ENCODE results near the gene MYLK. TPM values are rescaled to one million over a fixed set of nuclear protein-coding genes. Genes with fewer than 3 reads are reported as not detected.

Gene MYLK
- total RNA-seq, 1 experiment from 2014 or later = not detected

- no peak for DNase-seq (ENCODE audit: low spot score)
- in situ Hi-C loops (cut with HindIII; ENCODE audit: low sequenced_read_pairs) = no loop called here
Observed at GRCh38 chr3:123782488-123782887, 101.6 kb downstream of the MYLK start.

- DNase-seq (ENCODE audit: low spot score) = no peak
- in situ Hi-C loops (cut with HindIII; ENCODE audit: low sequenced_read_pairs) = no loop called here
Observed at GRCh38 chr3:123781571-123782275, 102.4 kb downstream of the MYLK start.

- DNase-seq (ENCODE audit: low spot score) = no peak
- in situ Hi-C loops (cut with HindIII; ENCODE audit: low sequenced_read_pairs) = no loop called here
Observed at GRCh38 chr3:123781138-123781537, 103.0 kb downstream of the MYLK start.

DNA sequence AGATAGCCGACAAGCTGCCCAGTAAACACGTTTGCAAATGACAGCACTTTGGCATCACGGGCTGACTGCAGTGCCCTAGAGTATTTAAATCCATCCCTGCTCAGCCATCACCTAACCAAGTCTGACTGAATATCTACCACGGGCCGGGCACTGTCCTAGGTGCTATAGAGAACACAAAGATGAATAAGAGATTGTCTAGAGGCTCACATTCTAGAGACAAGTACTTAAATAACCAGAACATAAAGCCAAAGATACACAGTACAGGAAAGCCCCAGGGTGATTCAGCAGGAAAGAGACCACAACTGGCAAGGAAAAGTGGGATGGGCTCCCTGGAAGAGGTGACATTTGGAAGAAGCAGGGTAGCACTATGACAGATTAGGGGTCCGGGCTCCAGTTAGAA lies 103.5 kb downstream of the MYLK start:
- in situ Hi-C loops (cut with HindIII; ENCODE audit: low sequenced_read_pairs) = no loop called here
- DNase-seq (ENCODE audit: low spot score) = no peak

DNA sequence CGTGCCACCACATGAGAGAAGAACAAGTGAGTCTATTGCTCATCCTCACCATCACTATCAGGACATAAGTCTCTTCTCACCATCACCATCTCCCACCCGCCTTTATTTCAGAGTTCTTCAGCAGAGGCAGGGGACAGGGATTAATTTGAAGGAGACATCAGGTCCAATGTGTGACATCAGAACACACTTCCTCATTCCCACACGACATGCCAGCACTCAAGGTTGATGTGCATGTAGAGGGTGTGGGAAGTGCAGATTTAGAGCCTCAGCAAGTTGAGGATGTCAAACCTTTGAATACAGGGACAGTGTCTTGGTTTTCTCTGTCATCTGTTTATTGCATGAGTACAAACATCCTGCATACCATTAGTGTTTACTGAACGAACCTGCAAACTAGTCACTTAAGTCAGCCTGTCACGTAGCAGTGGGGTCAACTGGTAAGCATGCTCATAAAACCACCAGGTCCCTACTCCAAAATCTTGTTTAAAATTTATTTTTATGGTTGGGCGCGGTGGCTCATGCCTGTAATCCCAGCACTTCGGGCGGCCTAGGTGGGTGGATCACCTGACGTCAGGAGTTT lies 104.4 kb downstream of the MYLK start:
- DNase-seq (ENCODE audit: low spot score) = no peak
- in situ Hi-C loops (cut with HindIII; ENCODE audit: low sequenced_read_pairs) = no loop called here

DNA sequence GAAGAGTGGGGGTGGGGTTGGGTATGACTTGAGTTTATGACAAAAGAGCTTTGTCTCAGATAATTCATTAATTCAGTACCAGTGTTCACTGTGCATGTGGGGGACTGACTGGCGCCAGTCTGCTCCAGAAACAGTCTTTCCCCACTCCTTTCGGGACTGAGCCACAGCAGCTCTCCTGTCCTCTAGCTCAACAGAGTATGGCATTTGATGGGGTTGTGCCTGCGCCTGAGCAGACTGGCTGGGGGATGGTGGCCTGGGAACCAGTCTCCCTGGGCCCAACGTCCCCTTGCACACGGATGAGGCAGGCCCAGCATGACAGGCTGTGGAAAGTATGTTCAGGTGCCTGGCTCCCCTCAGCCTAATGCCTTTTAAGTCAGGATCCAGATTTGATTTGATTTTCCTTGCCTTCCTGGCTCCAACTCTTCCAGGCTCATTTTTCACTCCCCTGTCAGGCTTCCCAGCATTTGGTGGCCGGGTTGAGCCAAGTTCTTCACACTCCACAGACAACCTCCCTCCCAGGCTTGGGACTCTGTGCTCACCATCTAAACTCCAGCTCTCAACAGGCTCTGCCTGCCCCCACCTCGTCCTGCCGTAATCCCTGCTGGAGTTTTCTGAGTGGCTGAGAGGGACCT lies 105.0 kb downstream of the MYLK start:
- in situ Hi-C loops (cut with HindIII; ENCODE audit: low sequenced_read_pairs) = no loop called here
- no peak for DNase-seq (ENCODE audit: low spot score)

- in situ Hi-C loops (cut with HindIII; ENCODE audit: low sequenced_read_pairs) = no loop called here
- DNase-seq (ENCODE audit: low spot score) = no peak
Observed at GRCh38 chr3:123778525-123778924, 105.6 kb downstream of the MYLK start.

DNA sequence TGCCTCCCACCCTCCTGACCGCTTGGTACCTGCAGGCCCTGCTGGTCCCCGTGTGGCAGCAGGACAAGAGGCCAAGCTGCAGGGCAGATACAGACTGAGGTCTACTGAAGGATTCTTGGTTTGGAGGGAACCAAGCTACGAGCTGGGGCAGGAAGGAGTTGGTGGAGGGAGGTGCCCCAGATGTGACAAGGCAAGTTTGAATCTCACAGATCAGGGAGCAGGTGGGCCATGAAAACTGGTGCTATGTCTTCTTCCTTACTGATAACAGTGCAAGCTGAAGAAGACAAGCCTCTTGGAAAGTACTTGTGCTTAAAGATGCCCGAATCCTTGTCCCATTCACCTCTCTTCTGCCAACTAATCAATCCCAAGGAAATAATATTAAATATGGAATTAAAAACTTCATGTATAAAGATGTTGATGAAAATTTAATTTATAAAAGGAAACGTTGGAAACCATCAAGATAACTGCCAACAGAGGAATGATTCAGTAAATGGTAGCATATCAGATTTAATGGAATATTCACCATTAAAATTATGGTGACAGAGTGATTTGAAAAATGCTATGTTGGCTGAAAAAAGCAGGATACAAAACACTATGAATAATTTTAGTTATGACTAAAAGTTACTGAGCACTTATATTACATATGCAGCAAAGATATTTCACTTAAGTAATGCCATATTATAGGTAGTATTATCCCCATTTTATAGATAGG lies 107.9 kb downstream of the MYLK start:
- in situ Hi-C loops (cut with HindIII; ENCODE audit: low sequenced_read_pairs) = no loop called here
- DNase-seq (ENCODE audit: low spot score) = no peak

- in situ Hi-C loops (cut with HindIII; ENCODE audit: low sequenced_read_pairs) = no loop called here
- no peak for DNase-seq (ENCODE audit: low spot score)
Observed at GRCh38 chr3:123774474-123774873, 109.7 kb downstream of the MYLK start.

DNA sequence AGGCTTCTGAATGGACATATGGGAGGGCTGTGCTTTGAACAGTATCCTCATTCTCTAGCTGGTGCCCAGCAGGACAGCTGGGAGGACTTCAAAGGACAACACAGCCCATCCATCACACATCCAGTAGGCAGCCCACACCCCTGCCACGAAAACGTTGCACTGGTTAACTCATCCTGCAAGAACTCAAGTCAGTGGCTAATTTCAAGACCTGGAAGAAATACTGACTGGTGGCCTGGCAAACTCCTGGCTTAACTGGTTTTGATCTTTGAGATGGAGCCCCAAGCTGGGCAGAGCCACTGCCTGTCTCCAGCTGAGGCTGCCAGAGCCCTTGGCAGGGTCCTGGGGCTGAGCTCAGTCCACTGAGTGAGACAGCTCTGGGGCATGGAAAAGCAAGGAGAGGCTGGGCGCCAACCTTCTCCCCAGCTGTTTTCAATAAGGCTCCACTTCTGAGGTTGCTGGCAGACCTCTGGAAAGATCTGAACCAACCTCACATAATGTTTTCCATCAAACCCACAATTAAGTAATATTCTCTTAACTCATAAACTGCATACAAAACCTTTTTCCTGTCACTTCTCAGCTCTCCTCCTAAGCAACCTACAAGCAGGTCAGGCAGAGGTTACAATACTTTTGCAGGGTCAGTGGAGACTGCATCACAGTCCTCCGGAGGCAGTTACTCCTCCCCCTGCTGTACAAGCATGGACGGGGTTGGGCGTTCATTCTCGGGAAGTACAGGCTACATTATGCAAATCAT lies 110.3 kb downstream of the MYLK start:
- no peak for DNase-seq (ENCODE audit: low spot score)
- in situ Hi-C loops (cut with HindIII; ENCODE audit: low sequenced_read_pairs) = no loop called here

- no peak for DNase-seq (ENCODE audit: low spot score)
- in situ Hi-C loops (cut with HindIII; ENCODE audit: low sequenced_read_pairs) = no loop called here
Observed at GRCh38 chr3:123769356-123769743, 114.8 kb downstream of the MYLK start.

GRCh38 chr3:123768480-123769355 lies 115.4 kb downstream of the MYLK start:
- no peak for DNase-seq (ENCODE audit: low spot score)
- in situ Hi-C loops (cut with HindIII; ENCODE audit: low sequenced_read_pairs) = no loop called here

- in situ Hi-C loops (cut with HindIII; ENCODE audit: low sequenced_read_pairs) = no loop called here
- DNase-seq (ENCODE audit: low spot score) = no peak
Observed at GRCh38 chr3:123767564-123768292, 116.4 kb downstream of the MYLK start.

DNA sequence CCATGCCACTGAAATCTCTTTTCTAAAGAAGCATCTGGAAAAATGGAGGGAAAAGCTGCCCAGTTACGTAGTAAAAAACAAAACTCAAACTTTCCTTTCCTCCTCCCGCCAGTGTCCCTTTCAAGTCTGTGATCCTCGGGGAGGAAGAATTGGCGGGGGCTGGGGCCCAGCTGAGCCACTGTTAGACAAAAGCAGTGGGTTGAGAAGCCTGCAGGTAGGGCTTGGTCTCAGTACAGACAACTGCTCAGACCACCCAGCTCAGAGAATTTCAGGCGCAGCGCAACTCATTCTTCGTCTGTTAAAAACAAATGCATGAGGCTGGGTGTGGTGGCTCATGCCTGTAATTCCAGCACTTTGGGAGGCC lies 117.1 kb downstream of the MYLK start:
- DNase-seq (ENCODE audit: low spot score) = no peak
- in situ Hi-C loops (cut with HindIII; ENCODE audit: low sequenced_read_pairs) = no loop called here

DNA sequence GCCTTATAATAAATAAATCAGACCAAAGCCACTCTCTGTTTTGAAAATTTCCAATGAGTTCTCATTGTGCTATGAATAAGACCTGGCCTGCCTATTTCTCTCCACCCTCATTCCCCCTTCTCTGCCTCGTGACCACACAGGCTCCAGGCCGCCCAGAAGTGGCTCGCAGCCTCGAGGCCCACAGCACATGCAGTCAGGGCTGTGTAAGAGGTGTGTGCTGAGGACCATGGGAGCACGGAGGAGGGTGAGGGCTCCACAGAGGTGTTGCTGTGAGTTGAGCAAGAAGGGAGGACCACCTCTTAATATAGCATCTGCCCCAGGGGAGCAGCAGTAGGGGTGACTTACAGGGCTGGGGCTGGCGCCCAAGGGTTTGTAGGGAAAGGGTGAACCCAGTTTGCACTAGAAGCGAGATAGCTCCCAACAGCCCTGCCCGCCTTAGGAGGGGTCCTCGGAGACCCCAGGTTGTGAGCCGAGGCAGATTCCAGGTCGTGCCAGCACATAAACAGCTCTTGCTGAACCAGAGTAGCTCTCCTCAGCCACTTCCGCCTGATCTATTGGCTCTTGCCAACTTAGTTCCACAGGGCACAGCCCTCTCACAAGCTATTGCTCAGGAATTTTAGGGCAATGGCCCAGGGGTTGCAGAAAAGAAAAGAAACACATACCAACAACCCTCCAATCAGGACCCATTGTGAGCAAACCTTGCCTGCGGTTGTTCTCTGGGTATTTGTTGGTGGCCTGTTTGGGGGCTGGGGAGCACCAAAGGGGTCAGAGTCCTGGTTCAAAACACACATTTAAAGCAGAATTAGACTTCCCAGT lies 117.7 kb downstream of the MYLK start:
- in situ Hi-C loops (cut with HindIII; ENCODE audit: low sequenced_read_pairs) = no loop called here
- DNase-seq (ENCODE audit: low spot score) = no peak

DNA sequence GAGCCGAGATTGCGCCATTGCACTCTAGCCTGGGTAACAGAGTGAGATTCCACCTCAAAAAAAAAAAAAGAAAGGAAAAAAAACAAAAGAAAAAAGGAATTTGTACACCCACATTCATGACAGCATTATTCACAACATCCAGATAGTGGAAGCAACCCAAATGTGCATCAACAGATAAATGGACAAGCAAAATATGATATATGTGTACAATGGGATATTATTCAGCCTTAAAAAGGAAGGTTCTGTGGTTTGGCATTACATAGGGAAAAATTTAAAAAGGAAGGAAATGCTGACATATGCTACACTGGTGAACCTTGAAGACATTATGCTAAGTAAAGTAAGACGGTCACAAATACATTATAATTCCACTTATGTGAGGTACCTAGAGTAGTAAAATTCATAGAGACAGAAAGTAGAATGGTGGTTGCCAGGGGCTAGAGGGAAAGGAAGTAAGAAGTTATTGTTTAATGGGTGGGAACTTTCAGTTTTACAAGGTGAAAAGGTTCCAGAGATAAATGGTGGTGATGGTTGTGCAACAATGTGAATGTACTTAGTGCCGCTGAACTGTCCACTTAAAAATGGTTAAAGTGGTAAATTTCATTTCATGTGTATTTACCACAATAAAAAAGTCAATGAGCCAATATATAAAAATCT lies 118.5 kb downstream of the MYLK start:
- no peak for DNase-seq (ENCODE audit: low spot score)
- in situ Hi-C loops (cut with HindIII; ENCODE audit: low sequenced_read_pairs) = no loop called here

- in situ Hi-C loops (cut with HindIII; ENCODE audit: low sequenced_read_pairs) = no loop called here
Observed at GRCh38 chr3:123764647-123765046, 119.5 kb downstream of the MYLK start.

More at GRCh38 chr3:123764647-123765046, 119.5 kb downstream of the MYLK start:
- no peak for DNase-seq (ENCODE audit: low spot score)

Measured in G401 (cell line).